ENCODE data around the gene MRPL49. TPM values are rescaled to one million over a fixed set of nuclear protein-coding genes. Genes with fewer than 3 reads are reported as not detected.
A peak's percentile ranks its signal among the peaks of the same experiment; 100 is the strongest.

Gene MRPL49
- total and polyA plus RNA-seq, 9 donors, result 47.1 to 106 (median 53.4) TPM

DNA sequence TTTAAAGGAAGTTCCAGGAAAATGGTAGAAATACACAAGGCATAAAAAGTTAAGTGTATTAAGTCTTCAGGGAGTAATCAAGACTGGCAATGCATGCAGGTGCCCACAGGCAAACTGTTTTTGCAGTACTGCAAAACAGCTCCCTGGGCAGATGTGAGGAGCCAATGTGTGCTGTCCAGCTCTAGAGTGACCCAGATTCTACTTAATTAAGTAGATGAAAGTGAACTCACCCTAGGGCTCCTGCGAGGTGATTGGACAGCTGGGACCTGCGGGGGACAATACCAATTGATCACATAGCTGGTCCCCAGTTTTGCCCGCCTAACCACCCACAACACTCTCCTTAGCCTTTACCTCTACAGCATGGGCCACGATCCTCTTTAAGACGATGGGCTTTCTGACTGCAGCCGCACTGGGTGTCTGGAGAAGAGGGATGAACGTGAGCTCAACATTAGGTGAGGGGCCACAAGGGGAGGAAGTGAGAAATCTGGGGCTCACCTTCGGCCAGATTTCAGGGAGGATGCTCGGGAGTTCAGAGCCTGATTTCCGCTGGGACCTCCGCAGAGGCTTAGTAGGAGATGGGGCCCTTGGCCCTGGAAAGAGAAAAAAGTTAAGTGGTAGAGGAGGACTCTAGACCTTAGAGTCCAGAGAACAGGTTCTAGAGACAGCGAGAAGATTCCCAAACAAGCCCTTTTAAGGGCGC is 38.8 kb upstream of the MRPL49 start:
- 4 to 6% (median 4%) methylated on average over 13 of the region's 13 CpGs for WGBS, 3 donors
- TF ChIP-seq CTCF (IDR thresholded peaks at IDR 0.05), result no peak
- no peak for TF ChIP-seq POLR2A (IDR thresholded peaks at IDR 0.05)
- no peak for TF ChIP-seq EP300 (IDR thresholded peaks at IDR 0.05)
- no peaks in the 10 kb centered on the region for H3K9me3 ChIP-seq
- intact Hi-C loops (cut with DNase I), result loop anchor here in 1 of 4 donors (5.0 kb wide), 1 partner anchor 34 kb away; the partner anchor contains the start of gene ZNHIT2
- peak overlapping the region; percentile 77 for H3K4me3 ChIP-seq
- peaks cover 7% of the 10 kb centered on the region for H3K4me1 ChIP-seq (ENCODE audit: insufficient read depth)
- H3K27ac ChIP-seq, result peak overlapping the region in 1 of 2 donors; percentile 86
- H3K36me3 ChIP-seq, result no peaks in the 10 kb centered on the region
- DNase-seq, result no peak
- H3K27me3 ChIP-seq, result no peaks in the 10 kb centered on the region

- Histone ChIP-seq H3K4me3 (peak within 1 kb of the TSS; percentile 77), H3K27ac (peak within 1 kb of the TSS; percentile 75 to 86), H3K4me1 (ENCODE audit: insufficient read depth) (peaks cover 7% of the 10 kb centered on the region), H3K36me3 (no peaks in the 10 kb centered on the region), H3K9me3 (no peaks in the 10 kb centered on the region), H3K27me3 (no peaks in the 10 kb centered on the region)
- intact Hi-C loops (cut with DNase I), result loop anchor here in 1 of 4 donors (5.0 kb wide), 1 partner anchor 33 kb away; the partner anchor contains the start of gene ZNHIT2
- TF ChIP-seq POLR2A (IDR thresholded peaks at IDR 0.05) (peak; percentile 75), EP300 (IDR thresholded peaks at IDR 0.05) (peak; percentile 18), CTCF (IDR thresholded peaks at IDR 0.05) (no peak)
- peak; percentile 92 to 97 (median 95) for DNase-seq
- 0 to 1% (median 1%) methylated on average over 49 to 79 of the region's 79 CpGs for WGBS, 3 donors
Observed at GRCh38 chr11:65083834-65084597, 38.1 kb upstream of the MRPL49 start, which contains the start of the genes CDCA5 and ZFPL1. TSS of gene CDCA5 (minus strand) at chr11:65084040. CDS start at chr11:65083978, 62 bp downstream. TSS of gene ZFPL1 (plus strand) at chr11:65084222. CDS start at chr11:65084699, 477 bp downstream.

- 38 to 42% (median 38%) methylated on average over 23 of the region's 23 CpGs for WGBS, 3 donors
- peak overlapping the region; percentile 75 to 86 for H3K27ac ChIP-seq
- H3K27me3 ChIP-seq, result no peaks in the 10 kb centered on the region
- TF ChIP-seq CTCF (IDR thresholded peaks at IDR 0.05) (no peak), EP300 (IDR thresholded peaks at IDR 0.05) (no peak), POLR2A (IDR thresholded peaks at IDR 0.05) (no peak)
- peaks cover 7% of the 10 kb centered on the region for H3K4me1 ChIP-seq (ENCODE audit: insufficient read depth)
- intact Hi-C loops (cut with DNase I), result loop anchor here in 2 of 4 donors (5.0 kb wide), 2 partner anchors 33 to 72 kb away; partner anchors contain the start of genes ARL2 (in 1 of the 2) and ZNHIT2 (in 1 of the 2)
- H3K4me3 ChIP-seq, result peak overlapping the region; percentile 77
- no peak for DNase-seq
- no peaks in the 10 kb centered on the region for H3K9me3 ChIP-seq
- no peaks in the 10 kb centered on the region for H3K36me3 ChIP-seq
Observed at GRCh38 chr11:65084598-65085375, 37.3 kb upstream of the MRPL49 start.

- Histone ChIP-seq H3K4me1 (ENCODE audit: insufficient read depth) (peaks cover 7% of the 10 kb centered on the region), H3K27me3 (no peaks in the 10 kb centered on the region), H3K27ac (no peak overlapping the region), H3K36me3 (no peaks in the 10 kb centered on the region), H3K4me3 (no peak overlapping the region), H3K9me3 (no peaks in the 10 kb centered on the region)
- 86 to 93% (median 88%) methylated on average over 4 of the region's 4 CpGs for WGBS, 3 donors
- intact Hi-C loops (cut with DNase I), result loop anchor here in 1 of 4 donors (5.0 kb wide), 1 partner anchor 73 kb away; the partner anchor contains the start of gene ARL2
- TF ChIP-seq CTCF (IDR thresholded peaks at IDR 0.05) (no peak), POLR2A (IDR thresholded peaks at IDR 0.05) (no peak), EP300 (IDR thresholded peaks at IDR 0.05) (no peak)
- DNase-seq, result no peak
Observed at GRCh38 chr11:65085446-65085845, 36.7 kb upstream of the MRPL49 start.

All from ovary (tissue), 9 donors.